Neural progenitor cell (in vitro differentiated cells): ENCODE results near the gene FYB2.

Source experiments
- EZH2phosphoT487 ChIP-seq: fragments of 200-600 bp; sonication (generic); IDR thresholded peaks from 2 replicates; pipeline ENCODE4 v1.6.1; 2017; ENCODE audit warnings: antibody characterized with exemption
- TF ChIP-seq, protein P1 (sequence below): fragments of 200-600 bp; sonication (generic); IDR thresholded peaks from 2 replicates; pipeline ENCODE4 v1.5.1; 2017; ENCODE audit warnings: antibody characterized with exemption, mild to moderate bottlenecking

DNA sequence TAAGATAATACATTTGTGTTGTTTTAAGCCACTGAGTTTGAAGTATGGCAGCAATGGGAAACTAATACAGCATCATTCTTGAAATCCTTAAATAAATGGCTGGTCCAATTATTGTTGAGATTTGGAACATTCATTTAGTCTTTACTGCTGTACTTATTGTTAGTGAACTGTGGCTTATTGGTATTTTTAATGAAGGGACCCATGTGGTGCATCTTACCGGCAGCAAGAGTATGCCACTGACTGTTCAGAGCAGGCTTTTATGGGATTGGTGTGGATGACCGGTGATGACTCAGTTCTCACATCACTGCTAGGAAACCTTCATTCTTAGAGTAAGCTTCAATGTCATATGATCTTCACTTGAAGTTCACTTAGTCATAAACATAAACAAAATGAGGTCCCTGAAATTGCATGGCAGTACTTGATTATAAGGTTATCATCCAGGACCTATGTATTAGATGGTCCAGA is 142.6 kb downstream of the FYB2 start:
- no peak for TF ChIP-seq EZH2phosphoT487
- TF ChIP-seq, protein P1, sequence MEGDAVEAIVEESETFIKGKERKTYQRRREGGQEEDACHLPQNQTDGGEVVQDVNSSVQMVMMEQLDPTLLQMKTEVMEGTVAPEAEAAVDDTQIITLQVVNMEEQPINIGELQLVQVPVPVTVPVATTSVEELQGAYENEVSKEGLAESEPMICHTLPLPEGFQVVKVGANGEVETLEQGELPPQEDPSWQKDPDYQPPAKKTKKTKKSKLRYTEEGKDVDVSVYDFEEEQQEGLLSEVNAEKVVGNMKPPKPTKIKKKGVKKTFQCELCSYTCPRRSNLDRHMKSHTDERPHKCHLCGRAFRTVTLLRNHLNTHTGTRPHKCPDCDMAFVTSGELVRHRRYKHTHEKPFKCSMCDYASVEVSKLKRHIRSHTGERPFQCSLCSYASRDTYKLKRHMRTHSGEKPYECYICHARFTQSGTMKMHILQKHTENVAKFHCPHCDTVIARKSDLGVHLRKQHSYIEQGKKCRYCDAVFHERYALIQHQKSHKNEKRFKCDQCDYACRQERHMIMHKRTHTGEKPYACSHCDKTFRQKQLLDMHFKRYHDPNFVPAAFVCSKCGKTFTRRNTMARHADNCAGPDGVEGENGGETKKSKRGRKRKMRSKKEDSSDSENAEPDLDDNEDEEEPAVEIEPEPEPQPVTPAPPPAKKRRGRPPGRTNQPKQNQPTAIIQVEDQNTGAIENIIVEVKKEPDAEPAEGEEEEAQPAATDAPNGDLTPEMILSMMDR = no peak
